SK-N-SH (cell line): ENCODE results near the gene CFAP65.

ENCODE experiments used
- SIN3A ChIP-seq: IDR thresholded peaks from 2 replicates; pipeline ENCODE4 v1.6.1; 2012; ENCODE audit warnings: low read depth, mild to moderate bottlenecking, low read length, moderate library complexity, borderline replicate concordance
- SMC3 ChIP-seq: IDR thresholded peaks from 2 replicates; pipeline ENCODE4 v1.6.1; 2012; ENCODE audit warnings: low read depth, low read length, improper control_type of control experiment

DNA sequence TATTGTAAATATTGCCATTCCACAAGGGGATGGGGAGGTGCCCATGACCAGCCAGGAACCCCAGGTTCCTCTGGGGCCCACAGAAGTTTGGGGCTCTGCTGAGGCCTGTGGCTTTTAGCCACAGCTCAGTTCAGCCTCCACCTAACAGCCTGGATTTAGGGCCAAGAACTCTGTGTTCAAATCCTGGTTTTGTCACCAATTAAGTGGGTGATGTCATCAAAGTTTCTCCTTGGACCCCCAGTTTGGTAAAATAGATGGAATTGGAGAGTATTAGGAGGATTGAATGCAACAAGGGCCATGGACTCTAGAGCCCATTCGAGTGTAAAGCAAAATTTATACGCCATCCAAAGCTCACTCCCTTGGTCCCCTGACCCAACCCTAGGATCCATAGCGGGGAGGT is 53.2 kb downstream of the CFAP65 start:
- no peak for TF ChIP-seq SMC3
- no peak for TF ChIP-seq SIN3A
